ENCODE data around the gene TMPO. TPM values are rescaled to one million over a fixed set of nuclear protein-coding genes. Genes with fewer than 3 reads are reported as not detected.

Gene TMPO
- total RNA-seq, 1 experiment from 2014 or later = 212 TPM

- no TSS peak for BruUV-seq (replicated peaks)
- Histone ChIP-seq H3K9me3 (no peaks in the 10 kb centered on the region), H3K36me3 (ENCODE audit: control insufficient read depth, insufficient read depth, low read length) (no peaks in the 10 kb centered on the region), H3K4me1 (peaks cover 19% of the 10 kb centered on the region), H3K4me3 (ENCODE audit: low read depth, low read length) (no peak overlapping the region), H3K27me3 (replicated peaks; ENCODE audit: control insufficient read depth, insufficient read depth, low read length) (no peaks in the 10 kb centered on the region)
- intact Hi-C loops (cut with micrococcal nuclease; ENCODE audit: unreplicated experiment) = no loop called here
- Mint-ChIP-seq H3K27me3 (ENCODE audit: insufficient read depth, unreplicated experiment) (no peaks in the 10 kb centered on the region), H3K9me3 (ENCODE audit: unreplicated experiment) (no peaks in the 10 kb centered on the region), H3K27ac (ENCODE audit: unreplicated experiment) (no peak overlapping the region), H3K36me3 (ENCODE audit: insufficient read depth, unreplicated experiment) (no peaks in the 10 kb centered on the region), H3K4me3 (ENCODE audit: unreplicated experiment) (no peak overlapping the region), H3K4me1 (ENCODE audit: low read depth, unreplicated experiment) (peaks cover 14% of the 10 kb centered on the region)
- ChIA-PET POLR2A (no interaction called here), CTCF (no interaction called here)
- no peak for TF ChIP-seq CTCF (IDR thresholded peaks at IDR 0.05; ENCODE audit: insufficient read depth in 1 of 2, low read depth in 1 of 2, low read length in 1 of 2, severe bottlenecking in 1 of 2, unreplicated experiment in 1 of 2)
- DNase-seq = no peak
These were observed 66.7 kb downstream of the TMPO start for GRCh38 chr12:98582093-98582492.

- TF ChIP-seq CTCF (IDR thresholded peaks at IDR 0.05; ENCODE audit: insufficient read depth in 1 of 2, low read depth in 1 of 2, low read length in 1 of 2, severe bottlenecking in 1 of 2, unreplicated experiment in 1 of 2) = no peak
- Mint-ChIP-seq H3K9me3 (ENCODE audit: unreplicated experiment) (no peaks in the 10 kb centered on the region), H3K4me3 (ENCODE audit: unreplicated experiment) (no peak overlapping the region), H3K27ac (ENCODE audit: unreplicated experiment) (no peak overlapping the region), H3K27me3 (ENCODE audit: insufficient read depth, unreplicated experiment) (no peaks in the 10 kb centered on the region), H3K4me1 (ENCODE audit: low read depth, unreplicated experiment) (peaks cover 10% of the 10 kb centered on the region), H3K36me3 (ENCODE audit: insufficient read depth, unreplicated experiment) (no peaks in the 10 kb centered on the region)
- no peaks in the 10 kb centered on the region for H3K9me3 ChIP-seq
- POLR2A ChIA-PET = no interaction called here
- H3K4me3 ChIP-seq (ENCODE audit: low read depth, low read length) = no peak overlapping the region
- CTCF ChIA-PET = no interaction called here
- DNase-seq = no peak
- H3K4me1 ChIP-seq = peaks cover 6% of the 10 kb centered on the region
- no peaks in the 10 kb centered on the region for H3K36me3 ChIP-seq (ENCODE audit: control insufficient read depth, insufficient read depth, low read length)
- H3K27me3 ChIP-seq (replicated peaks; ENCODE audit: control insufficient read depth, insufficient read depth, low read length) = no peaks in the 10 kb centered on the region
- intact Hi-C loops (cut with micrococcal nuclease; ENCODE audit: unreplicated experiment) = no loop called here
- BruUV-seq (replicated peaks) = no TSS peak
These were observed 71.7 kb downstream of the TMPO start for GRCh38 chr12:98587084-98587483.

- peaks cover 17% of the 10 kb centered on the region for H3K4me1 ChIP-seq
- no TSS peak for BruUV-seq (replicated peaks)
- no peaks in the 10 kb centered on the region for H3K9me3 ChIP-seq
- Mint-ChIP-seq H3K27me3 (ENCODE audit: insufficient read depth, unreplicated experiment) (no peaks in the 10 kb centered on the region), H3K4me3 (ENCODE audit: unreplicated experiment) (peak overlapping the region; percentile 23), H3K27ac (ENCODE audit: unreplicated experiment) (peak overlapping the region; percentile 42), H3K4me1 (ENCODE audit: low read depth, unreplicated experiment) (peaks cover 7% of the 10 kb centered on the region), H3K36me3 (ENCODE audit: insufficient read depth, unreplicated experiment) (peaks cover 34% of the 10 kb centered on the region), H3K9me3 (ENCODE audit: unreplicated experiment) (no peaks in the 10 kb centered on the region)
- no peak overlapping the region for H3K4me3 ChIP-seq (ENCODE audit: low read depth, low read length)
- no peaks in the 10 kb centered on the region for H3K27me3 ChIP-seq (replicated peaks; ENCODE audit: control insufficient read depth, insufficient read depth, low read length)
- peak; percentile 21 to 47 for TF ChIP-seq CTCF (IDR thresholded peaks at IDR 0.05; ENCODE audit: insufficient read depth in 1 of 2, low read depth in 1 of 2, low read length in 1 of 2, severe bottlenecking in 1 of 2, unreplicated experiment in 1 of 2)
- intact Hi-C loops (cut with micrococcal nuclease; ENCODE audit: unreplicated experiment) = loop anchor here (1.0 kb wide), 1 partner anchor 58 kb away; no protein-coding TSS in a partner anchor
- POLR2A ChIA-PET = interaction anchor here (0.7 kb wide), 1 partner anchor 76 kb away, joined by 3 read pairs; the partner anchor contains the start of gene TMPO
- CTCF ChIA-PET = interaction anchor here (0.7 to 1.6 kb wide), 4 partner anchors 12 to 24 kb away, joined by 4 to 40 read pairs (median 4); no protein-coding TSS in a partner anchor
- H3K36me3 ChIP-seq (ENCODE audit: control insufficient read depth, insufficient read depth, low read length) = no peaks in the 10 kb centered on the region
- DNase-seq = peak; percentile 44 to 51
These were observed 75.8 kb downstream of the TMPO start for GRCh38 chr12:98591209-98591608.
